Stimulated activated CD8-positive, alpha-beta memory T cell treated with anti-CD3 and anti-CD28 coated beads, Interleukin-15, amount 100 ng/mL, for 48 hours (primary cell): ENCODE measurements around the gene SOAT2.
"Not testable (repeated sequence)": the region's sequence is repeated elsewhere in the genome, so short reads cannot be mapped to it uniquely, and the experiment has no call there.

Experiments used
- DNase-seq, 2 donors: peaks; one replicate each; pipeline ENCODE4 v3.0.0-alpha.2; 2020; ENCODE audit warnings: low read depth in 2 of 2

Gene SOAT2

DNA sequence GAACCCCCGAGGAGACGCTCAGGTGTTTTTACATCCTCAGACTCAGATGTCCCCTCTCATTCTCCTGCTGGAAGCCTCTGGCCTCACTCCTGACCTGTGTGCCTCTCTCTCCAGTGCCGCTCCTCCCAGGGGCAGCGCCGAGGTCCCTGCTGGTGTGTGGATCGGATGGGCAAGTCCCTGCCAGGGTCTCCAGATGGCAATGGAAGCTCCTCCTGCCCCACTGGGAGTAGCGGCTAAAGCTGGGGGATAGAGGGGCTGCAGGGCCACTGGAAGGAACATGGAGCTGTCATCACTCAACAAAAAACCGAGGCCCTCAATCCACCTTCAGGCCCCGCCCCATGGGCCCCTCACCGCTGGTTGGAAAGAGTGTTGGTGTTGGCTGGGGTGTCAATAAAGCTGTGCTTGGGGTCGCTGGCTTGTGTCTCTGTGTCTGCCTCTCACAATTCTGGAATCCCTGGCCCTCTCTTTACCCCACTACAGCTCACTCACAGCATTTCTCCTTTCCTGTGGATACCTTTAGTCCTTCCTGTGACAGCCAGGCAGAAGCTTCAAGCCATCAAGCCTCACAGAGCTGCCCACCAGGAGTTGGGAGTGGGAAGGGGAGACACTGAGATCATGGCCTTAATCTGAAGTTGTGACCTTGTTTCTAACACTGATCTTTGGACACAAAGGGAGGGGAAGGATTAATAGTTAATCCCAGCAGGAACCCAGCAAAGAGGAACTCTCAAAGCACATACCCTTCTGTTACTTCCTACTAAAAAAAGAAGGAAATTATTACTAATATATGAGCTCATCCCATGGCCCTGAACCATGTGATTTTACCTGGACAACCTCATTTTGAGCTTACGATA, 1.1 kb upstream of the SOAT2 start:
- DNase-seq, result no peak

DNA sequence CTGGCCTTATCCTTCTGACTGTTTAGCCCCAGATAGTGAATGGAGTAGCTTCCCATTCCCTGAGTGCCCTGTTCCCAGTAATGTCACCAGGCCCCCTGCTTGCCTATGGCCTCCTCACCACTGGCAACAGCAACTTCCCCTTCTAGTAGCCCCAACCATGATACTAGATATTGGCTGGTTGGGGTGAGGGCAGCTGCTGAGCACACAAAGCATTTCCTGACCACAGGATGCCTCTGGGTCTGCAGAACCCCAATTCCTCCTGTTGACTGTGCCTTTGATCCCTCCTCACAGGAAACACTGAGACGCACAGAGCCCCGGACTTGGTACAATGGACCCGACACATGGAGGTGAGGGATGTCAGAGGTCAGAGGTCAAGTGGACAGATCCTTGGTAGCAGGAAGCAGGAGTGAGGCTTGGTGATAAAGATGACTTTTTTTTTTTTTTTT, 597 bp downstream of the SOAT2 start:
- no peak for DNase-seq

DNA sequence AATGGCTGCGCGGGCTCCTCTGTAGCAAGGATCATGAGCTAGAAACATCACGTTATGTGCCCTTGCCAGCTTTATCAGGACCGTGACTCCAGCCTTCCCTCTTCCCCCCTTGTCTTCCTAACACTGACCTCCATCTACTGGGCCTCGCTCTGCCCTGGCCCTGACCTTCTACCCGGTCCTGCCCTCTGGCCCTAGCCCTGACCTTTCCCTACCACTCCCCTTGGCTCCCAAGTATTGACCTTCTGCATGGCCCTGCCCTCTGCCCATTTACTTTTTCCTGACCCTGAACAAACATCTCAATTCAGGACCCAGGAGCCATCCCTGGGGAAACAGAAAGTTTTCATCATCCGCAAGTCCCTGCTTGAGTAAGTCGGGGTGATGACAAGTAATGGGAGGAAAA, 2.0 kb downstream of the SOAT2 start:
- DNase-seq, result no peak

DNA sequence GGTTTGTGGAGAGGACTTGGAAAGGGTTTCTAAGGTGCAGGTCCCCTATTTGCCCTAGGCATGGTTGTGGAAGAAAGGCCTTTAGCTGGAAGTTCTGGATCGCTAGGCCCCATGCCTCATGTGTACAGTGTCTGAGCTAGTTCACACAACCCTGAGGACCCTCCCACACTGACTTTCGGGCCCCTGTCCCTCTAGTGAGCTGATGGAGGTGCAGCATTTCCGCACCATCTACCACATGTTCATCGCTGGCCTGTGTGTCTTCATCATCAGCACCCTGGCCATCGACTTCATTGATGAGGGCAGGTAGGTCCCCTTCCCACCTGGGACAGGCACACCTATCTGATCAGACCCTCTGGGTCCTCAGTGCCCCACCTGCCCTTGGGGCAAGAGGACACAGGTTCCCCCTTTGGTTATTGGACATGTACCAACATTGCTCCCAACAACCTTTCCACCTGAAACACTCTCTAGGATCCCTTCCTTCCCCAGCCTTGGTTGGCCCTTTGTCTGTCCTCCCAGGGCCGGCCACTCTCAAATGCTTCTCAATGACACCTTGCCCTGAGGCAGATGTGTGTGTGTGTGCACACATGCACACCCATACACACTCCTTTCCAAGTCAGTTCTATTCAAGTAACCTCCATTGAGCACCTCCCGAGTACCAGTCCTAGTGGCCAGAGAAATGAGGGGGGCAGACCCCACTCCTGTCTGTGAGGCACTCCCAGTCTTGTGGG, 2.6 kb downstream of the SOAT2 start:
- DNase-seq, result no peak

DNA sequence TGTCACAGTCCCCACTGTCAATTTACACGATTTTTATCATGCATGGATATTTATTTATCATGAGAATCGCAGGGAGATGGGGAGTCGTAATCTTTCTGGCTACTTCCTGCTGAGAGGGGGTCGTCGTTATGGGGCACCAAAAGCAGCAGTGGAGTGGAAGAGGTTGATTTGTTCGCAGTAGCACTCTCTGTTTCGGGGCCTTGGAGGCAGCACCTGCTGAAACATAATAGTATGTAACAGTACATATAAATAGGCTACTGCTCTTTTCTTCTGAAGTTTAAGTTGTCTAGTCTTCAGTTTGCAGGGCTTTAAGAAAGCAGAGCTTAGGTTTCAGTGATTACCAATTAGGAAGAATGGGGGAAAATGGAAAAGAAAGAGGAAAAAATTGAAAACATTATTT, 3.8 kb downstream of the SOAT2 start:
- DNase-seq, result no peak

DNA sequence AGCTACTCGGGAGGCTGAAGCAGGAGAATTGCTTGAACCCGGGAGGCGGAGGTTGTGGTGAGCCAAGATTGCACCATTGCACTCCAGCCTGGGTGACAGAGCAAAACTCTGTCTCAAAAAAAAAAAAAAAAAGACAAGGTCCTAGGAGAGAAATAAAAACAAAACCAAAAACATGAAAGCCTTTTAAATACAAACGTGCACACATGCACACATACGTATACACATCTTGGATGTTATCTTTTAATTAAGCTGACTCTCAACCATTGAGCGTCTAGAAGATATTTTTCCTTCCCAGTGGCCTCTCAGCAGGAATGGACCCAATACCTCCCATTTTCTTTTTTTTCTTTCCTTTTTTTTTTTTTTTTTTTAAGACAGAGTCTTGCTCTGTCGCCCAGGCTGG, 9.1 kb downstream of the SOAT2 start:
- not testable (repeated sequence) for DNase-seq

DNA sequence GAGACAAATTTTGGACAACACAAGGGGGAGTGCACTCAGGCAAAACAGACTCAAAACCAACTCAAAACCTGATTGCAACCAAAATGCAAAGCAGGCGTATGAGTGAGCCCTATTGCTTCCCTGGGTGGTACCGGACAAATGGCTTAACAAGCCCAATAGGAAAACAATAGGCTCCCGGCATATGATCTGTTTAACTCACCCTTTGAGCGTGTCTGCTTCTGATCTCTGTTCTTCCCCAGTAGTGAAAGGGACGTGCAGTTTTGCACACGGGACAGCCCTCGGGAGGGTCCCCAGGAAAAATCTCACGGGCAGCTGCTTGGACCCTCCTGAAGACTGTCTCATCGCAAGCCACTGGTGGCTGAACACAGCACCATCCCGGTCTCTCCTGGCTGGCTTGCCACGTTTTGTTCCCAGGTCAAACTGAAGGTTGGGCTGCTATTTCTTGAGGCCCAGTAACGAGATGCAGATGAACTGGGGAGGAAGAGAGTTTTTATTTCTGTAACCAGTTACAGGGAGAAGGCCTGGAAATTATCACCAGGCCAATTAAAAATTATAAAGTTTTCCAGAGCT, 9.9 kb downstream of the SOAT2 start:
- DNase-seq, result no peak

DNA sequence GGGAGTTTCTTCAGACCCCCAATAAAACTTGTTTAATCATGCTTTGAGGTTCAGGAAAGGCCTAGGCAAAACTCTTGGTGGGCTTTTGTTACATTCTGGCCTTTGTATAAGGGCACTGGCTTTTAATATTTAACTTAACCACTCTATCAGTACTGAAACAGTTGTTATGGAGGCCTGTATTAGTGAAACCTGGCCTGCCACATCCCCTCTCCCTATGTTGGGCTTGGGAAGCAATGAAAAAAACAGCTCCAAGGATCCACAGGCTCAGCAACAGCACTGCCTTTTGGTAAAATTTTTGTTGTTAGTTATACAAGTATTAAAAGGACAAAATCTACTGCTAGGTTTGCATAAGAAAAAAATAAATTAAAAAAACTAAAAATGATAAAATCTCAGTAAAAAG, 10.7 kb downstream of the SOAT2 start:
- no peak for DNase-seq

DNA sequence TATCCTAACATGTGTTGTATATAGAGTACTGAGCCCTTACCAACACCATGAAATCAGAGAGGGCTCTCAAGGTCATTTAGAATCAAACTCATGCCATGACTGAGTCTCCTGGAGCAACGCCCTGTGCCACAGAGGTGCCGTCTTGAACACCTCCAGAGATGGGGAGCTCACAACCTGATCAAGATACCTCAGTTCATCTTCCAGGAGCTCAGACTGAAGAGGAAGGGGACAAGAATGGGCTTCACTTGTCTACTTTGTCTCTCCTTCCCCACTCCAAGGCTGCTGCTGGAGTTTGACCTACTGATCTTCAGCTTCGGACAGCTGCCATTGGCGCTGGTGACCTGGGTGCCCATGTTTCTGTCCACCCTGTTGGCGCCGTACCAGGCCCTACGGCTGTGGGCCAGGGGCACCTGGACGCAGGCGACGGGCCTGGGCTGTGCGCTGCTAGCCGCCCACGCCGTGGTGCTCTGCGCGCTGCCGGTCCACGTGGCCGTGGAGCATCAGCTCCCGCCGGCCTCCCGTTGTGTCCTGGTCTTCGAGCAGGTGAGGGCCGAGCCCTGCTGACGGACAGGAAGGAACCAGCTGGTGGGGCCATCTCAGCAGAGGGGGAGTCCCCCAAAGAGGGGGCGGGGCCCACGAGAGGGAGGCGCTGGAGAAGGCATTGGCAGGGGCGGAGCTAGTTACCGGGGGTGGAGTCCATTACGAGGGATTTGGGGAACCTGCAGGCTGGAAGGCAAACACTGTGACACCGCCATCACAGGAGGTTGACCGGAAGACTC, 12.0 kb downstream of the SOAT2 start:
- DNase-seq, result no peak

DNA sequence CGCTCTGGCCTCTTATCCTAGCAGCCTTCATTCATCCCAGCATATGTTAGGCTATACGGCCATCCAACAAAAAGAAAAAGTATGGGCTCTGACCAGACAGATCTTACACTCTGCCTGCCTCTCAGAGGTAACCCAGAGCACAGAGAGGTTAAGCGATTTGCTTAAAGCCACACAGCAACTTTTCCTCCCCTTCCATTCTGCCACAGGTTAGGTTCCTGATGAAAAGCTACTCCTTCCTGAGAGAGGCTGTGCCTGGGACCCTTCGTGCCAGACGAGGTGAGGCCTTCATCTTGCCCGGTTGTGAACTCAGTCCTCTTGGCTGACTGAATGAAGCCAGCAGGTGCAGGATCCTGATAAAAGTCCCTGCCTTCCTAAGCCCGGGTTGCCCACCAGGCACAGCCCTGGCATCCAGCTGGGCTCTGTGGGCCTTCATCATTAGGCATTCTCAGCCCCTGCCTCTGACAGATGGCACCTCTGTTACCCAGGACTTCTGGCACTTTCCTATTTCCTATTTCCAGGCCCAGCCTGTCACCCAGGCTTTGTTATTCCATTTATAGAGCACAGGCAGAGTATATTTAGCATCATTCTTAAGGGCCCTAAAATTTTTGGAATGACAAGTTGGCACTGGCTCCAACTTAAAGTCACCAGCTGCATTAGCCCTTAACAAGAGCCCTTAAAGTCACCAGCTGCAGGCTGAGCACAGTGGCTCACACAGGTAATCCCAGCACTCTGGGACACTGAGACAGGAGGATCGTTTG, 12.8 kb downstream of the SOAT2 start:
- no peak for DNase-seq

DNA sequence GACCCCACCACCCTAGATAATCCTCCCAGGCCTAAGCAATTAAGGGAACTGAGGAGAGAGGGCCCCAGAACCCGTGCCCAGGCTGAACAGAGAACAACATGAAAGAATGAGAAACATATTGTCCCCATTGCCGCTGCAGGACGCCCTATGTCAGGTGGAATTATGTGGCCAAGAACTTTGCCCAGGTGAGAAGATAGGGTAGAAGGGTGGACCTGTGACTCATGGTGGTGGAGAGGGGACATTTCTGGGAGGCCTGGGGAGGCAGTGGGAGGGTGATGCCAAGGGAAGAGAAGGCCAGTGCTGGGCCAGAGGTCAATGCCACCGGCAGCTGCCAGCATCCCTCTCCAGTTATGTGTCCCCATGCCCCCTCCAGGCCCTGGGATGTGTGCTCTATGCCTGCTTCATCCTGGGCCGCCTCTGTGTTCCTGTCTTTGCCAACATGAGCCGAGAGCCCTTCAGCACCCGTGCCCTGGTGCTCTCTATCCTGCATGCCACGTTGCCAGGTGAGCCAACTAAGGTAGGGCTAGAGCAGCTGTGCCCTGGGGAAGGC, 15.5 kb downstream of the SOAT2 start:
- no peak for DNase-seq

DNA sequence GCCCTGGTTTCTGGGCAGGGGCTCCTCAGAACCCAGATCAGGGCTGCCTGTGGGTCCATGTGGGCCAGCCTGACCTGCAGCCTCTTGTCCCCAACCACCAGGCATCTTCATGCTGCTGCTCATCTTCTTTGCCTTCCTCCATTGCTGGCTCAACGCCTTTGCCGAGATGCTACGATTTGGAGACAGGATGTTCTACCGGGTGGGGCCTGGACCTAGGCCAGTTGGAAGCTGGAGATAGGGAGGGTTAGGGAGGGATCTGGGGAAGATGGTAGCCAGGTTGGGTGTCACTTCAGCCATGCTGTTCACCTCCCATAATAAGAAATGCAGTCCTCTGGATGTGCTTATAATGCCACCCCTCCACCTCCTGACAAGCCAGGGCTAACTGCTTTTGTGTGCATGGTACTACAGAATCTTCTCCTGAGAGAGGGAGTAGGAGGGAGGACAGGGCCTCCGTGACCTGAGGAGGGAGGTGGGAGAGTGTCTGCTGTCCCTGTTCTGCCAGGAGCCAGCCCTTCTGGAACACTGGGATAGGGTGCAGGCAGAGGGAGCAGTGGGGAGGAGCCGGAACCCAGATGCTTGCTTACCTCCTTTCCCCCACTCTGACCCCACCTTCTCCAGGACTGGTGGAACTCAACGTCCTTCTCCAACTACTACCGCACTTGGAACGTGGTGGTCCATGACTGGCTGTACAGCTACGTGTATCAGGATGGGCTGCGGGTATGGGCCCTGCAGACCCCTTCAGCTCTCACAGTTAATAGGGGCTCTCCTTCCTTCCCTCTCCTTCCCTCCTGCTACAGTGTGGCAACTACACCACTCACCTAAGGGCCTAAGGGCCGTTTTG, 17.6 kb downstream of the SOAT2 start:
- no peak for DNase-seq

DNA sequence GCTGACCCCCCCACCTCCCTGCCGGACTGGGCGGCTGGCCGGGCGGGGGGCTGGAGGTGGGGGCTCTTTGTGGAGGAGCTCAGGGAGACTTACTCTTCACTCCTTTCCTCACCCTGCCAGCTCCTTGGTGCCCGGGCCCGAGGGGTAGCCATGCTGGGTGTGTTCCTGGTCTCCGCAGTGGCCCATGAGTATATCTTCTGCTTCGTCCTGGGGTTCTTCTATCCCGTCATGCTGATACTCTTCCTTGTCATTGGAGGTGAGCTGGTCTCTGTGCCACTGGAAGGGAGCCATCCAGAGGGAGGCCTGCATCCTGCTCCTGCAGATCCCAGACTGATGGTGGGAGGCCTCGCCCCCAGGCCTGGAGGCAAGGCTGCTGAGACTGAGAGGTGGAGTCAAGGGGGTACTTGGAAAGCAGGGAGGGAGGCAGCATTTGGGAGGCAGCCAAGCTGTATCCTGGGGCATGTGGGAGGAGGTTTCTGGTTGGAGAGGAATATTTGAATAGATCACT, 19.7 kb downstream of the SOAT2 start:
- DNase-seq, result no peak

DNA sequence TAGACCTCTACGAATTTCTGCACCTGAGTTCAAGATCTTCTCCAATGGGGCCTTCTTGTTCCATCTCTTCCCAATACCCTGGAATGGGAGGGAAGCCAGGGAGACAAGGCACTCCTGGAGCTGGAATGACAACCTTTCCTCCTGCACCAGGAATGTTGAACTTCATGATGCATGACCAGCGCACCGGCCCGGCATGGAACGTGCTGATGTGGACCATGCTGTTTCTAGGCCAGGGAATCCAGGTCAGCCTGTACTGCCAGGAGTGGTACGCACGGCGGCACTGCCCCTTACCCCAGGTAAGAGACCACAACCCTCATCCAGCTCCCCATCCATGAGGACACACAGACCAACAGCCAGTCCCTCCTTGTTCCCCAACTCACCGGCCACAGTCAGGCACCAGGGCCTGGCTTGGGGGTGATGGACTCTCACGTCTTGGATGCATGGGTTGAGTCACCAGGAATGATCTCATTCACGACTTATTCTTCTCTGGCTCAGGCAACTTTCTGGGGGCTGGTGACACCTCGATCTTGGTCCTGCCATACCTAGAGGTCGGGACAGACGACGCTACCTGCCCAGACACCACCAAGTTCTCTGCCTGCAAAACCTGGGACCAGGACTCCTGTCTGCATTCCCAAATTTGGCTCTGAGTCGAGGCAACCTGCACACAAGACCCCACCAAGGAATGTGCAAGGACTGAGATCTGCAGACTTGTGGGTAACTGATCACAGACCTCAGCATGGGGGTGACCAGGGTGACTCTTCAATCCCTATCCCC, 20.5 kb downstream of the SOAT2 start:
- no peak for DNase-seq

DNA sequence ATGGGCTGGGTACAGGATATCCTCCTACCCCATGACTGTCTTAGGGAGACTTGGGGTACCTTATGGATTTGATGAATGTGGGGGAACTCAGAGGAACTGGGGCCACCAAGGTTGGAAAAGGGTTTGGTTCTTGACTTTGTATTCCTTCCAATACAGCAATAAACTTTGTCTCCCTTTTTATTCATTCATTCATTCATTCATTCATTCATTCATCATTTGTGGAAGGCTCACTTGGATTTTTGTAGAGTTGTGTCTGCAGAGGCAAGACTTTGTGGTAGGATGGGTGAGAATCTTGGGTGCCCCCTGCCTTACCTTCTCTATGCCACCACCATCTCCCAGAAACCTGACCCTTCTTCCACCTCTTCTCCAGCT, 21.1 kb downstream of the SOAT2 start:
- no peak for DNase-seq

DNA sequence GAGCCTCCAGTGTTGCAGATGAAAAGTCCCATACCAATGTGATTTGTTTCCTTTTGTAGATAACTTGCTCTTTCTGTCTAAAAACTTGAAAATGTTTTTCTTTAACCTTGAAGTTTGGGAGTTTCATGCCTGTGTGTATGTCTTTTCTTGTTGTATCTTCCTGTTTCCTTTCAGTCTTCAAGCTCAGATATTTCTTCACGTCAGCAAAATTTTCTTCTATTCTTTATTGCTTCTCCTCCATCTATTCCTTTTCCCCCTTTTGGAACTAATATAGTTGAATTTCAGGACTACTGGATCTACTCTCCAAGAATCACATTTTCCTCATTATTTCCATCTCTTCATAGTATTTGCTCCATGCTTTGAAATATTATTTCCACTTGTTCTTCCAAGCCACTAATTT, 23.9 kb downstream of the SOAT2 start:
- DNase-seq, result no peak

DNA sequence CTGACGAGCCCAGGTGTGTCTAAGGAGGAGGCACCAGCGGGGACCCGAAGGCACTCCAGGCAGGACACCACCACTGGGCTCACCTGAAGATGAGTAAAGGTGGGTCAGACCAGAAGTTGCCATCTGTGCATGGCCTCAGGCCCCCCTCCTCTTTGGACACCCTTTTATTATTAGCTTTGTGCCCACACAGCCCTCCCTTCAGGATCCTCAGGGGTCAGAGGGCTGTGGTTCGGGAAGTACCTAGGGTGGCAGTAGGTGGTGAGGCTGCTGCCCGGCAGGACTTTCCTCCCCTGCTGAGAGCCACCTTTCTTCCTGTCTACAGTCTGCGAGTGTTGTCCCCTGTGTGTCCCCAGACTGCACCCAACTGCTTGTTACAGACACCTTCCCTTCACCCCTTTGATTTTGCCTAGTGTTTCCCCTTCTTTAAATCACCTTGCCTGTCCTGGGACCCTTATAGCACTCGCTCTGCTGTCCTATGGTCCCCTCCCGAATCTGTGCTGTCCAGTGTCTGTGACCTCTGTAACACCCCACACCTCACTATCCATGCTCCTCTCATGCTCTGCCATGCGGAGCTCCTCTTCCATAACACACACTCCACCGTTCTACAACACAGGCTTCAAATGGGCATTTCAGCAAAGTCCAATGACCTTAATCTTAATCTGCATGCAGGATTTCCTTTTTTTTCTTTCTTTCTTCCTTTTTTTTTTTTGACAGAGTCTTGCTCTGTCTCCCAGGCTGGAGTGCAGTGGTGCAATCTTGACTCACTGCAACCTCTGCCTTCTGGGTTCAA, 25.7 kb downstream of the SOAT2 start:
- no peak for DNase-seq

DNA sequence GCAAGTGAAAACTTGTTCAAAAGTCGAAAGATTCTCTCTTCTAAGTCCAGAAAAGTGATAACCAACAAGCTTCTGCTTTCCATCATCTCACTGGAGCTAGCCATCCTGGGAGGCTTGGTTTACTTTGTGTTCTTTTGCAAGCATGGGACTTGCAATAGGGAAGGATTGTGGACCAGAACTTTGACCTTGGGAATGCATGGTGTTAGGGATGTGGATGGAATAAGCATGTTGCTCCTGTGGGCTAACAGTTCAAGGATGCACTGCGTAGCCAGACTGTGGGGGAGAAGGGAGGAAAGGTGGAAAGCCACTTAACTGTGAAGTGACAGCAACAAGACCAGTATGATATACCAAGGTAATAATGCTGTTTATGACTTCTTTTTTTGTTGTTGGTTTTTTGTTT, 28.6 kb downstream of the SOAT2 start:
- DNase-seq, result no peak
